Mesenchymal stem cell (in vitro differentiated cells and primary cell): Measurements from ENCODE around the gene CCL1.

Source experiments
- DNase-seq: peaks from one replicate; pipeline ENCODE4 v3.0.0-alpha.2; 2013
- H2AFZ ChIP-seq: one replicate; pipeline ENCODE4 v1.6.1; 2013; ENCODE audit warnings: low read depth, mild to moderate bottlenecking, control low read depth, inconsistent platforms, low read length, moderate library complexity
- H2AK5ac ChIP-seq: 2 replicates; pipeline ENCODE4 v1.6.1; 2013; ENCODE audit warnings: low read length, moderate library complexity, mild to moderate bottlenecking, inconsistent platforms; ENCODE audit not compliant: severe bottlenecking
- H2BK120ac ChIP-seq: one replicate; pipeline ENCODE4 v1.6.1; 2013; ENCODE audit warnings: low read depth, mild to moderate bottlenecking, inconsistent platforms, low read length, moderate library complexity
- H2BK12ac ChIP-seq, 2 experiments: one replicate each; pipeline ENCODE4 v1.6.1; 2013; ENCODE audit warnings: inconsistent platforms in 2 of 2, low read length in 2 of 2, mild to moderate bottlenecking in 2 of 2, moderate library complexity in 2 of 2, control low read depth in 1 of 2
- H2BK15ac ChIP-seq: one replicate; pipeline ENCODE4 v1.6.1; 2013; ENCODE audit warnings: mild to moderate bottlenecking, low read depth, inconsistent platforms; ENCODE audit not compliant: poor library complexity, severe bottlenecking
- H2BK5ac ChIP-seq: 2 replicates; pipeline ENCODE4 v1.6.1; 2013; ENCODE audit warnings: low read depth, mild to moderate bottlenecking, low read length, control low read depth, inconsistent platforms; ENCODE audit not compliant: poor library complexity, severe bottlenecking
- H3K14ac ChIP-seq, 2 experiments: one replicate each; pipeline ENCODE4 v1.6.1; 2013; ENCODE audit warnings: inconsistent platforms in 2 of 2, low read length in 2 of 2, control low read depth in 1 of 2, mild to moderate bottlenecking in 1 of 2, moderate library complexity in 1 of 2
- H3K18ac ChIP-seq, 2 experiments: one replicate each; pipeline ENCODE4 v1.6.1; 2013; ENCODE audit warnings: inconsistent platforms in 2 of 2, low read length in 2 of 2, control low read depth in 1 of 2, low read depth in 1 of 2, mild to moderate bottlenecking in 1 of 2
- H3K23ac ChIP-seq, 2 experiments: one replicate each; pipeline ENCODE4 v1.6.1; 2013; ENCODE audit warnings: inconsistent platforms in 2 of 2, low read length in 2 of 2, mild to moderate bottlenecking in 2 of 2, moderate library complexity in 2 of 2, control low read depth in 1 of 2
- H3K27ac ChIP-seq: 2 replicates; pipeline ENCODE4 v1.5.1; 2013; ENCODE audit warnings: mild to moderate bottlenecking, moderate library complexity, low read length, control low read depth, inconsistent platforms; ENCODE audit not compliant: poor library complexity, severe bottlenecking
- H3K27me3 ChIP-seq, 2 experiments: 2 replicates each; pipeline versions ENCODE4 v1.6.1 to v1.7.0; 2013; ENCODE audit warnings: low read length in 2 of 2, mild to moderate bottlenecking in 2 of 2, moderate library complexity in 2 of 2, control low read depth in 1 of 2, inconsistent platforms in 1 of 2; ENCODE audit not compliant: control insufficient read depth in 1 of 2, insufficient read depth in 1 of 2
- H3K36me3 ChIP-seq, 2 experiments: 2 replicates each; pipeline versions ENCODE4 v1.6.1 to v1.7.0; 2013; ENCODE audit warnings: low read length in 2 of 2, control low read depth in 1 of 2, inconsistent platforms in 1 of 2, low read depth in 1 of 2, mild to moderate bottlenecking in 1 of 2; ENCODE audit not compliant: insufficient read depth in 2 of 2, control insufficient read depth in 1 of 2
- H3K4ac ChIP-seq, 2 experiments: one replicate each; pipeline ENCODE4 v1.6.1; 2013; ENCODE audit warnings: inconsistent platforms in 2 of 2, low read length in 2 of 2, mild to moderate bottlenecking in 2 of 2, moderate library complexity in 2 of 2, control low read depth in 1 of 2, low read depth in 1 of 2
- H3K4me1 ChIP-seq: 2 replicates; pipeline ENCODE4 v1.6.1; 2013; ENCODE audit warnings: low read depth, low read length, control low read depth; ENCODE audit not compliant: control insufficient read depth, insufficient read depth
- H3K4me2 ChIP-seq: 2 replicates; pipeline ENCODE4 v1.6.1; 2013; ENCODE audit warnings: low read length, mild to moderate bottlenecking, inconsistent platforms; ENCODE audit not compliant: poor library complexity, severe bottlenecking
- H3K4me3 ChIP-seq, 2 experiments: 2 replicates each; pipeline versions ENCODE4 v1.5.1 to v1.7.0; 2013; ENCODE audit warnings: low read length in 2 of 2, mild to moderate bottlenecking in 2 of 2, control low read depth in 1 of 2, low read depth in 1 of 2; ENCODE audit not compliant: insufficient read depth in 1 of 2
- H3K79me1 ChIP-seq: replicated peaks from 2 replicates; pipeline ENCODE4 v1.6.1; 2013; ENCODE audit warnings: mild to moderate bottlenecking, control low read depth, low read length, inconsistent platforms; ENCODE audit not compliant: poor library complexity, severe bottlenecking
- H3K9ac ChIP-seq: 2 replicates; pipeline ENCODE4 v1.7.0; 2013; ENCODE audit warnings: mild to moderate bottlenecking, low read length, moderate library complexity
- H3K9me3 ChIP-seq: 2 replicates; pipeline ENCODE4 v1.7.0; 2013; ENCODE audit warnings: mild to moderate bottlenecking, low read length; ENCODE audit not compliant: control insufficient read depth
- H4K8ac ChIP-seq: one replicate; pipeline ENCODE4 v1.6.1; 2013; ENCODE audit warnings: inconsistent platforms, mild to moderate bottlenecking, low read length, moderate library complexity
- H4K91ac ChIP-seq: one replicate; pipeline ENCODE4 v1.6.1; 2013; ENCODE audit warnings: mild to moderate bottlenecking, low read length, inconsistent platforms
- WGBS: methylation state at CpG from one replicate; pipeline ENCODE4 v1.1.7; 2013; ENCODE audit warnings: mixed read lengths; 5-methylcytosine and 5-hydroxymethylcytosine counted together

The CCL1 gene

GRCh38 chr17:34384271-34384670 lies 21.2 kb upstream of the CCL1 start:
- H3K27ac ChIP-seq, result no peak overlapping the region
- no peak overlapping the region for H3K4me3 ChIP-seq
- no peak overlapping the region for H3K18ac ChIP-seq
- H2BK12ac ChIP-seq, result no peak overlapping the region
- no peak overlapping the region for H2BK5ac ChIP-seq
- H4K91ac ChIP-seq, result no peak overlapping the region
- H3K4ac ChIP-seq, result no peak overlapping the region
- no peak for DNase-seq
- no peak overlapping the region for H3K23ac ChIP-seq
- H2BK120ac ChIP-seq, result no peak overlapping the region
- no peak overlapping the region for H2AFZ ChIP-seq
- no peaks in the 10 kb centered on the region for H3K4me1 ChIP-seq
- H4K8ac ChIP-seq, result no peak overlapping the region
- no CpG with 5 or more reads among the region's 1 CpG for WGBS
- no peaks in the 10 kb centered on the region for H3K36me3 ChIP-seq
- H3K4me2 ChIP-seq, result no peak overlapping the region
- H3K9ac ChIP-seq, result no peak overlapping the region
- H3K27me3 ChIP-seq, result peaks cover 0 to 16% of the 10 kb centered on the region in 2 experiments
- H3K79me1 ChIP-seq, result no peaks in the 10 kb centered on the region
- no peak overlapping the region for H2AK5ac ChIP-seq
- H3K14ac ChIP-seq, result no peak overlapping the region
- no peak overlapping the region for H2BK15ac ChIP-seq
- no peaks in the 10 kb centered on the region for H3K9me3 ChIP-seq

GRCh38 chr17:34383216-34383615 lies 20.2 kb upstream of the CCL1 start:
- H3K27me3 ChIP-seq, result peaks cover 0 to 11% of the 10 kb centered on the region in 2 experiments
- H3K79me1 ChIP-seq, result no peaks in the 10 kb centered on the region
- no peak overlapping the region for H2BK120ac ChIP-seq
- no peaks in the 10 kb centered on the region for H3K36me3 ChIP-seq
- no peak overlapping the region for H3K4ac ChIP-seq
- DNase-seq, result no peak
- H3K4me3 ChIP-seq, result no peak overlapping the region
- H2BK15ac ChIP-seq, result no peak overlapping the region
- no peaks in the 10 kb centered on the region for H3K4me1 ChIP-seq
- no peak overlapping the region for H2AK5ac ChIP-seq
- H4K8ac ChIP-seq, result no peak overlapping the region
- no peak overlapping the region for H3K9ac ChIP-seq
- no peak overlapping the region for H3K18ac ChIP-seq
- H2BK5ac ChIP-seq, result no peak overlapping the region
- H3K4me2 ChIP-seq, result no peak overlapping the region
- no peak overlapping the region for H2BK12ac ChIP-seq
- H3K27ac ChIP-seq, result no peak overlapping the region
- H3K14ac ChIP-seq, result no peak overlapping the region
- WGBS, result 75% methylated on average over 3 of the region's 3 CpGs
- H2AFZ ChIP-seq, result no peak overlapping the region
- H3K23ac ChIP-seq, result no peak overlapping the region
- no peaks in the 10 kb centered on the region for H3K9me3 ChIP-seq
- H4K91ac ChIP-seq, result no peak overlapping the region

GRCh38 chr17:34382621-34383124 lies 19.6 kb upstream of the CCL1 start:
- no peak overlapping the region for H2BK120ac ChIP-seq
- no peak overlapping the region for H2BK5ac ChIP-seq
- no peaks in the 10 kb centered on the region for H3K4me1 ChIP-seq
- H3K23ac ChIP-seq, result no peak overlapping the region
- no peak overlapping the region for H3K18ac ChIP-seq
- no peak for DNase-seq
- H2BK15ac ChIP-seq, result no peak overlapping the region
- H3K9me3 ChIP-seq, result no peaks in the 10 kb centered on the region
- no peaks in the 10 kb centered on the region for H3K36me3 ChIP-seq
- H3K27ac ChIP-seq, result no peak overlapping the region
- H2AFZ ChIP-seq, result peak overlapping the region; percentile 42
- H4K91ac ChIP-seq, result no peak overlapping the region
- H3K14ac ChIP-seq, result no peak overlapping the region
- H3K4me2 ChIP-seq, result no peak overlapping the region
- no peaks in the 10 kb centered on the region for H3K79me1 ChIP-seq
- H3K9ac ChIP-seq, result no peak overlapping the region
- H2BK12ac ChIP-seq, result no peak overlapping the region
- H4K8ac ChIP-seq, result no peak overlapping the region
- 63% methylated on average over 4 of the region's 7 CpGs for WGBS
- H3K4me3 ChIP-seq, result no peak overlapping the region
- H3K27me3 ChIP-seq, result peaks cover 0 to 11% of the 10 kb centered on the region in 2 experiments
- H2AK5ac ChIP-seq, result no peak overlapping the region
- no peak overlapping the region for H3K4ac ChIP-seq

GRCh38 chr17:34379868-34380267 lies 16.8 kb upstream of the CCL1 start:
- Histone ChIP-seq H3K79me1 (no peaks in the 10 kb centered on the region), H3K4me2 (no peak overlapping the region), H2AK5ac (no peak overlapping the region), H3K27me3 (peaks cover 0 to 5% of the 10 kb centered on the region in 2 experiments), H3K4ac (no peak overlapping the region), H2BK120ac (no peak overlapping the region), H3K4me3 (no peak overlapping the region), H3K4me1 (no peaks in the 10 kb centered on the region), H3K23ac (no peak overlapping the region), H3K18ac (no peak overlapping the region), H2BK15ac (no peak overlapping the region), H2BK5ac (no peak overlapping the region), H3K9me3 (no peaks in the 10 kb centered on the region), H3K36me3 (no peaks in the 10 kb centered on the region), H3K27ac (no peak overlapping the region), H2BK12ac (no peak overlapping the region), H2AFZ (no peak overlapping the region), H4K91ac (no peak overlapping the region), H3K14ac (no peak overlapping the region), H4K8ac (no peak overlapping the region), H3K9ac (no peak overlapping the region)
- WGBS, result 61% methylated on average over 4 of the region's 5 CpGs
- DNase-seq, result no peak
